CD14-positive monocyte (primary cell): ENCODE results near the gene LGI4. TPM values are rescaled to one million over a fixed set of nuclear protein-coding genes. Genes with fewer than 3 reads are reported as not detected.

Source experiments
- DNase-seq, 3 donors: peaks; one replicate each; pipeline ENCODE4 v3.0.0-alpha.2; 2011 to 2022
- H2AFZ ChIP-seq: 2 replicates; pipeline ENCODE4 v1.6.0; 2012; ENCODE audit warnings: mild to moderate bottlenecking, low read depth, low read length, inconsistent platforms; ENCODE audit not compliant: insufficient read depth, poor library complexity, severe bottlenecking
- H3K27ac ChIP-seq, 2 donors: 1 replicate in 1 of 2; 2 replicates in 1 of 2; pipeline ENCODE4 v1.5.1; 2012 to 2013; ENCODE audit warnings: low read length in 2 of 2, control low read depth in 1 of 2, inconsistent platforms in 1 of 2, low read depth in 1 of 2, mild to moderate bottlenecking in 1 of 2
- H3K27me3 ChIP-seq, 2 donors: one replicate each; pipeline versions ENCODE4 v1.6.0 to v1.6.1; 2011 to 2013; ENCODE audit warnings: low read length in 2 of 2; ENCODE audit not compliant: control insufficient read depth in 2 of 2, insufficient read depth in 2 of 2
- H3K36me3 ChIP-seq, 2 donors: replicated peaks in 1 of 2; 1 replicate in 1 of 2; 2 replicates in 1 of 2; pipeline versions ENCODE4 v1.5.1 to v1.6.1; 2012 to 2013; ENCODE audit warnings: low read length in 2 of 2, control low read depth in 1 of 2, inconsistent platforms in 1 of 2, mild to moderate bottlenecking in 1 of 2; ENCODE audit not compliant: insufficient read depth in 2 of 2, control insufficient read depth in 1 of 2
- H3K4me1 ChIP-seq, 2 donors: 1 replicate in 1 of 2; 2 replicates in 1 of 2; pipeline versions ENCODE4 v1.5.1 to v1.6.1; 2012 to 2013; ENCODE audit warnings: low read length in 2 of 2, control low read depth in 1 of 2, inconsistent platforms in 1 of 2, mild to moderate bottlenecking in 1 of 2, moderate library complexity in 1 of 2; ENCODE audit not compliant: insufficient read depth in 2 of 2, control insufficient read depth in 1 of 2
- H3K4me2 ChIP-seq: replicated peaks from 2 replicates; pipeline ENCODE3; 2012; ENCODE audit warnings: low read length, moderate library complexity, mild to moderate bottlenecking; ENCODE audit not compliant: poor library complexity, severe bottlenecking; ENCODE audit errors: extremely low read depth
- H3K4me3 ChIP-seq, 3 experiments: fragments of 200-600 bp in 1 of 3; sonication (generic) in 1 of 3; replicated peaks in 1 of 3; 1 replicate in 2 of 3; 2 replicates in 1 of 3; pipeline ENCODE4 v1.5.1; 2011 to 2013; ENCODE audit warnings: low read length in 3 of 3, mild to moderate bottlenecking in 3 of 3, control low read depth in 2 of 3, low read depth in 2 of 3, inconsistent platforms in 1 of 3, moderate library complexity in 1 of 3
- H3K79me2 ChIP-seq: 2 replicates; pipeline ENCODE4 v1.6.0; 2012; ENCODE audit warnings: mild to moderate bottlenecking, control low read depth, inconsistent platforms, low read length, moderate library complexity; ENCODE audit not compliant: insufficient read depth
- H3K9ac ChIP-seq: 2 replicates; pipeline ENCODE4 v1.6.0; 2017; ENCODE audit warnings: low read length, mild to moderate bottlenecking; ENCODE audit not compliant: insufficient read depth, poor library complexity, severe bottlenecking
- H3K9me3 ChIP-seq, 2 donors: replicated peaks in 1 of 2; 1 replicate in 1 of 2; 2 replicates in 1 of 2; pipeline versions ENCODE4 v1.5.1 to v1.6.1; 2012 to 2013; ENCODE audit warnings: low read length in 2 of 2, control low read depth in 1 of 2; ENCODE audit not compliant: control insufficient read depth in 1 of 2, insufficient read depth in 1 of 2
- H4K20me1 ChIP-seq: 2 replicates; pipeline ENCODE4 v1.6.0; 2012; ENCODE audit warnings: mild to moderate bottlenecking, low read length, control low read depth, moderate library complexity; ENCODE audit not compliant: insufficient read depth
- H3K27ac Mint-ChIP-seq, 7 donors: one replicate each; pipeline ENCODE4 v1.8.0; 2020; ENCODE audit warnings: mild to moderate bottlenecking in 7 of 7, mixed read lengths in 7 of 7, moderate library complexity in 6 of 7, inconsistent platforms in 2 of 7
- H3K27me3 Mint-ChIP-seq, 3 donors: one replicate each; pipeline ENCODE4 v1.8.0; 2021 to 2022; ENCODE audit warnings: low read depth in 3 of 3, mild to moderate bottlenecking in 3 of 3, mixed read lengths in 3 of 3, moderate library complexity in 3 of 3, inconsistent platforms in 1 of 3
- H3K36me3 Mint-ChIP-seq, 2 donors: one replicate each; pipeline ENCODE4 v1.8.0; 2020; ENCODE audit warnings: mixed read lengths in 2 of 2, inconsistent platforms in 1 of 2, mild to moderate bottlenecking in 1 of 2
- H3K4me1 Mint-ChIP-seq: one replicate; pipeline ENCODE4 v1.8.0; 2020; ENCODE audit warnings: mild to moderate bottlenecking, mixed read lengths
- H3K4me3 Mint-ChIP-seq, 2 donors: one replicate each; pipeline ENCODE4 v1.8.0; 2020; ENCODE audit warnings: mild to moderate bottlenecking in 2 of 2, mixed read lengths in 2 of 2, moderate library complexity in 1 of 2
- H3K9me3 Mint-ChIP-seq, 7 donors: one replicate each; pipeline ENCODE4 v1.8.0; 2020 to 2022; ENCODE audit warnings: mixed read lengths in 7 of 7, mild to moderate bottlenecking in 6 of 7, moderate library complexity in 6 of 7, inconsistent platforms in 2 of 7
- WGBS: methylation state at CpG from one replicate; pipeline ENCODE4 v1.1.5; 2013; ENCODE audit warnings: missing lambda C conversion rate; ENCODE audit not compliant: insufficient coverage; 5-methylcytosine and 5-hydroxymethylcytosine counted together
- intact Hi-C, 2 donors: fragments of 100-400 bp; cut with micrococcal nuclease; formaldehyde crosslinking; loops; one replicate each; pipeline versions ENCODE4 v1.15.0 to v1.15.1; 2023
- polyA plus RNA-seq, 3 donors: library from polyadenylated mRNA; depleted of rRNA in 1 of 3; unstranded in 2 of 3; stranded (reverse) in 1 of 3; fragments of 300-500 nt in 2 of 3; fragments of >200 nt in 1 of 3; fragmentation: Illumina TruSeq in 2 of 3; gene quantifications; 1 replicate in 2 of 3; 2 replicates in 1 of 3; pipeline ENCODE4 v1.2.3, GENCODE V29; 2012 to 2021
- TF ChIP-seq, protein P1 (sequence below): fragments of 200-600 bp; IDR thresholded peaks from one replicate; pipeline ENCODE4 v1.8.0; 2022; ENCODE audit warnings: antibody characterized with exemption, mild to moderate bottlenecking

Gene LGI4
- polyA plus RNA-seq, 3 donors = 1.1 TPM; not detected in 2

DNA sequence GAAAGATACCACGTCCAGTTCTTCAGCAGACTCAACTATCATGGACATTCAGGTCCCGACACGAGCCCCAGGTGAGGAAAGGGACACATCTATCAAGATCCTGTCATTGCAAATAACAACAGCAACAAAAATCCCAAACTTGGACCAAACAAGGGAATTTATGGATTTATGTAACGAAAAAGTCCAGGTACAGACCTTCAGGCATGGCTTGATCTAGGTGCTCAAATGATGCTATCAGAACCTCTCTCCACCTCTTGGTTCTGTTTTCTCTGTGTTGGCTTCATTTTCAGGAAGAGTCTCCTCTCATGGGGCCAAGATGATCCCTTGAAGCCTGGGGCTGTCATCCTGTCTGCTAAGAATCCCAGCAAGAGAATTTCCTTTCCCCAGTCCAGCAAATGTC is 22.6 kb upstream of the LGI4 start:
- peaks cover 10 to 15% of the 10 kb centered on the region in 2 donors for H3K9me3 ChIP-seq
- intact Hi-C loops = no loop called here

DNA sequence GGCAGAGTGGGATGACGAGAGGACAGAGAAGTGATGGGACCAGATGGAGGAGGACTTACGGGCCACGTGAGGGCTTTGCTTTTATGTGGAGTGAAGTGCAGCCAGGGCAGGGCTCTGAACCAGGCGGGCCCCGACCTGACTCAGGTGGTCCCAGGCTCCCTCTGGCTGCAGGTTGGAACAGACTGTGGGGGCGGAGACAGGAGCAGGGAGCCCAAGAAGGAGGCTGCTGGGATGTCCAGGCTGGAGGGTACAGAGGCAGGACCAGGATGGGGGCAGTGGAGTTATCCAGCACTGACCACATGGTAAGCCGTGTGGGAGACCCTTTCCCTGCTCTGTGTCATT is 21.8 kb upstream of the LGI4 start:
- TF ChIP-seq, protein P1, sequence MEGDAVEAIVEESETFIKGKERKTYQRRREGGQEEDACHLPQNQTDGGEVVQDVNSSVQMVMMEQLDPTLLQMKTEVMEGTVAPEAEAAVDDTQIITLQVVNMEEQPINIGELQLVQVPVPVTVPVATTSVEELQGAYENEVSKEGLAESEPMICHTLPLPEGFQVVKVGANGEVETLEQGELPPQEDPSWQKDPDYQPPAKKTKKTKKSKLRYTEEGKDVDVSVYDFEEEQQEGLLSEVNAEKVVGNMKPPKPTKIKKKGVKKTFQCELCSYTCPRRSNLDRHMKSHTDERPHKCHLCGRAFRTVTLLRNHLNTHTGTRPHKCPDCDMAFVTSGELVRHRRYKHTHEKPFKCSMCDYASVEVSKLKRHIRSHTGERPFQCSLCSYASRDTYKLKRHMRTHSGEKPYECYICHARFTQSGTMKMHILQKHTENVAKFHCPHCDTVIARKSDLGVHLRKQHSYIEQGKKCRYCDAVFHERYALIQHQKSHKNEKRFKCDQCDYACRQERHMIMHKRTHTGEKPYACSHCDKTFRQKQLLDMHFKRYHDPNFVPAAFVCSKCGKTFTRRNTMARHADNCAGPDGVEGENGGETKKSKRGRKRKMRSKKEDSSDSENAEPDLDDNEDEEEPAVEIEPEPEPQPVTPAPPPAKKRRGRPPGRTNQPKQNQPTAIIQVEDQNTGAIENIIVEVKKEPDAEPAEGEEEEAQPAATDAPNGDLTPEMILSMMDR = no peak
- intact Hi-C loops = no loop called here
- H3K4me3 Mint-ChIP-seq = peak overlapping the region; percentile 99 to 100
- H3K36me3 ChIP-seq = peaks cover 48 to 53% of the 10 kb centered on the region in 2 donors
- peaks cover 81% of the 10 kb centered on the region for H3K79me2 ChIP-seq
- H2AFZ ChIP-seq = no peak overlapping the region
- peaks cover 2 to 6% (median 5%) of the 10 kb centered on the region in 7 donors for H3K9me3 Mint-ChIP-seq
- peaks cover 40% of the 10 kb centered on the region for H3K4me1 Mint-ChIP-seq
- H3K27ac Mint-ChIP-seq = peak overlapping the region in 4 of 7 donors; percentile 76 to 100 (median 98)
- no peak overlapping the region for H3K9ac ChIP-seq
- no peak overlapping the region for H3K27ac ChIP-seq
- H3K4me1 ChIP-seq = peaks cover 36 to 43% of the 10 kb centered on the region in 2 donors
- H3K27me3 ChIP-seq = no peaks in the 10 kb centered on the region
- no peak overlapping the region for H3K4me3 ChIP-seq
- no peak for DNase-seq
- WGBS = 91% methylated on average over 6 of the region's 7 CpGs
- peaks cover 50% of the 10 kb centered on the region for H4K20me1 ChIP-seq
- peaks cover 4 to 7% of the 10 kb centered on the region in 2 donors for H3K9me3 ChIP-seq
- peaks cover 0 to 14% (median 3%) of the 10 kb centered on the region in 3 donors for H3K27me3 Mint-ChIP-seq
- peak overlapping the region; percentile 96 for H3K4me2 ChIP-seq
- H3K36me3 Mint-ChIP-seq = peaks cover 58 to 60% of the 10 kb centered on the region in 2 donors

More for the DNA sequence above, 22.6 kb upstream of the LGI4 start:
- peaks cover 0 to 8% (median 2%) of the 10 kb centered on the region in 3 donors for H3K27me3 Mint-ChIP-seq
- H3K4me1 ChIP-seq = peaks cover 29 to 35% of the 10 kb centered on the region in 2 donors
- peaks cover 8 to 13% (median 11%) of the 10 kb centered on the region in 7 donors for H3K9me3 Mint-ChIP-seq
- no peak overlapping the region for H3K4me3 Mint-ChIP-seq
- no peak overlapping the region for H2AFZ ChIP-seq
- WGBS = no CpG with 5 or more reads among the region's 4 CpGs
- H3K27ac Mint-ChIP-seq = peak overlapping the region in 1 of 7 donors; percentile 40
- peaks cover 65 to 68% of the 10 kb centered on the region in 2 donors for H3K36me3 Mint-ChIP-seq
- TF ChIP-seq, protein P1 = no peak
- H3K79me2 ChIP-seq = peaks cover 88% of the 10 kb centered on the region
- no peak for DNase-seq
- peaks cover 56 to 61% of the 10 kb centered on the region in 2 donors for H3K36me3 ChIP-seq
- peaks cover 58% of the 10 kb centered on the region for H4K20me1 ChIP-seq
- H3K4me1 Mint-ChIP-seq = peaks cover 32% of the 10 kb centered on the region
- H3K4me2 ChIP-seq = no peak overlapping the region
- peak overlapping the region in 1 of 2 donors; percentile 9 for H3K27ac ChIP-seq
- no peak overlapping the region for H3K9ac ChIP-seq
- no peaks in the 10 kb centered on the region for H3K27me3 ChIP-seq
- no peak overlapping the region for H3K4me3 ChIP-seq
